ENCODE data around the gene RBFOX1. TPM values are rescaled to one million over a fixed set of nuclear protein-coding genes. Genes with fewer than 3 reads are reported as not detected.

RBFOX1 gene
- total RNA-seq, 1 donor from 2014 or later: 0.84 TPM

DNA sequence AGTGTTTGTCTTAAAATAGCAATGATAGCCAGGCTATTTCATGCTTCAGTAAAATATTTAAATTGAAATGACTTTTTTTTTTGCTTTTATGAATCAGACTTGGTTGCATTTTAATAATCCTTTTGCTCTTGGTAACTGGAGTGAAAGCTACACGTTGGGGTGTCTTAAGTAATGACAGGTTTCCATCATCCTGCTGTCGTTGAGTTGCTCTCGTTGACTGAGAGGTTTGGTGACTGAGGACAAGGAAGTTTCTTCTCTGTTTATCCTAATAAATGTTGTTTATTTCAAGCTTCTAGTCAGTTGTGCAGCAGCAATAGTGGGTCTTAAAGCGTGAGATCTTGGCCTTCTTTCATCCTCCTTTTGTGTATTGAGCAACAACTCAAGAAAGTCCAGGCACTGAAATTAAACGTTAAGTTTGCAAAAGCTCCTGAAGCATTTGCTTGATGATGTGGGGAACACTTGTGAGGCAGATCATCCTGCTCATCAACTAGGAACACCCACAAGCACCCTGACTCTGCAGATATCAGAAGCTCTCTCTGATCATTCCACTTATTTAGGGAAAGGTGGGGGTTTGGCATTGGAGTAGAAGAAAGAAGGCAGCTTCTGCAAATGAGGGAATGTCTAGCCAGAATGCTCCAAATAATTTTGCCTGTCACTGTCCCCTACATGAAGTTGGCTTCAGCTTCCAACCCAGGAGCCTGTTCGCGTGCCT is 179.1 kb downstream of the RBFOX1 start:
- H3K9me3 ChIP-seq (ENCODE audit: insufficient read depth, low read depth, low read length): peaks cover 7% of the 10 kb centered on the region
- DNase-seq (ENCODE audit: low read depth) (no peak), FAIRE-seq (no peak)
- Mint-ChIP-seq H3K9me3 (ENCODE audit: unreplicated experiment) (peaks cover 2% of the 10 kb centered on the region), H3K27me3 (ENCODE audit: low read depth, unreplicated experiment) (peaks cover 7% of the 10 kb centered on the region), H3K4me1 (ENCODE audit: low read depth, unreplicated experiment) (no peaks in the 10 kb centered on the region), H3K27ac (ENCODE audit: unreplicated experiment) (no peak overlapping the region), H3K4me3 (ENCODE audit: unreplicated experiment) (no peak overlapping the region), H3K36me3 (ENCODE audit: low read depth, unreplicated experiment) (no peaks in the 10 kb centered on the region)
- no peak overlapping the region for H3K4me3 ChIP-seq (ENCODE audit: insufficient read depth, low read depth, low read length)
- H3K27me3 ChIP-seq (ENCODE audit: insufficient read depth, low read length): no peaks in the 10 kb centered on the region
- no peak overlapping the region for H3K4me2 ChIP-seq (ENCODE audit: low read length)
- no peaks in the 10 kb centered on the region for H3K4me1 ChIP-seq (ENCODE audit: insufficient read depth, low read length)
- no peak for TF ChIP-seq EZH2 (IDR thresholded peaks at IDR 0.05; ENCODE audit: insufficient read depth, low read length)
- TF ChIP-seq, protein P1, sequence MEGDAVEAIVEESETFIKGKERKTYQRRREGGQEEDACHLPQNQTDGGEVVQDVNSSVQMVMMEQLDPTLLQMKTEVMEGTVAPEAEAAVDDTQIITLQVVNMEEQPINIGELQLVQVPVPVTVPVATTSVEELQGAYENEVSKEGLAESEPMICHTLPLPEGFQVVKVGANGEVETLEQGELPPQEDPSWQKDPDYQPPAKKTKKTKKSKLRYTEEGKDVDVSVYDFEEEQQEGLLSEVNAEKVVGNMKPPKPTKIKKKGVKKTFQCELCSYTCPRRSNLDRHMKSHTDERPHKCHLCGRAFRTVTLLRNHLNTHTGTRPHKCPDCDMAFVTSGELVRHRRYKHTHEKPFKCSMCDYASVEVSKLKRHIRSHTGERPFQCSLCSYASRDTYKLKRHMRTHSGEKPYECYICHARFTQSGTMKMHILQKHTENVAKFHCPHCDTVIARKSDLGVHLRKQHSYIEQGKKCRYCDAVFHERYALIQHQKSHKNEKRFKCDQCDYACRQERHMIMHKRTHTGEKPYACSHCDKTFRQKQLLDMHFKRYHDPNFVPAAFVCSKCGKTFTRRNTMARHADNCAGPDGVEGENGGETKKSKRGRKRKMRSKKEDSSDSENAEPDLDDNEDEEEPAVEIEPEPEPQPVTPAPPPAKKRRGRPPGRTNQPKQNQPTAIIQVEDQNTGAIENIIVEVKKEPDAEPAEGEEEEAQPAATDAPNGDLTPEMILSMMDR (IDR thresholded peaks at IDR 0.05; ENCODE audit: insufficient read depth, low read depth, low read length): no peak
- no peaks in the 10 kb centered on the region for H4K20me1 ChIP-seq (ENCODE audit: insufficient read depth, low read length)
- no peaks in the 10 kb centered on the region for H3K79me2 ChIP-seq (ENCODE audit: insufficient read depth, low read length)
- no peak overlapping the region for H3K27ac ChIP-seq (ENCODE audit: low read depth, low read length)
- H3K36me3 ChIP-seq (ENCODE audit: insufficient read depth, low read length): no peaks in the 10 kb centered on the region
- H2AFZ ChIP-seq (ENCODE audit: low read depth, low read length): no peak overlapping the region
- no peak overlapping the region for H3K9ac ChIP-seq (ENCODE audit: low read length)

DNA sequence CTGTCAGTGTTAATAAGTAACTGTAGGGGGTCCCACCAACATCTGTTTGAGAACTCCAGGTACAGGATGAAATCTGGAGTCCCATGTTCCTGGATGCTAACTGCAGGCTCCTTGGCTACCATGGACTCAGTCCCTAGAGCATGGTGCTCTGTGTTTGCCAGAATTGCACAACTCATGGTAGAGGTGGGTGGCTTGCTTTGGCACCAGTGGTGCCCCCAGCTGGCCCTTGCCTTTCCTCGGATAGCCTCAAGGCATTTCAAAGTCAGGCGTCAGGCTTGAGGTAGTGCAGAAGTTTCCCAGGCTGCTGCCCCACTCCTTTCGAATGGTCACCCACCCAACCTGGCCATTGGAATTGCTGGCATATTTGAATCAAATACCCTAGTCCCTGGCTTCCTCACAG is 179.9 kb downstream of the RBFOX1 start:
- H3K36me3 ChIP-seq (ENCODE audit: insufficient read depth, low read length): no peaks in the 10 kb centered on the region
- no peaks in the 10 kb centered on the region for H3K27me3 ChIP-seq (ENCODE audit: insufficient read depth, low read length)
- TF ChIP-seq EZH2 (IDR thresholded peaks at IDR 0.05; ENCODE audit: insufficient read depth, low read length): no peak
- H3K27ac Mint-ChIP-seq (ENCODE audit: unreplicated experiment): no peak overlapping the region
- H3K27me3 Mint-ChIP-seq (ENCODE audit: low read depth, unreplicated experiment): peaks cover 7% of the 10 kb centered on the region
- peaks cover 2% of the 10 kb centered on the region for H3K9me3 Mint-ChIP-seq (ENCODE audit: unreplicated experiment)
- no peaks in the 10 kb centered on the region for H4K20me1 ChIP-seq (ENCODE audit: insufficient read depth, low read length)
- H2AFZ ChIP-seq (ENCODE audit: low read depth, low read length): no peak overlapping the region
- no peaks in the 10 kb centered on the region for H3K36me3 Mint-ChIP-seq (ENCODE audit: low read depth, unreplicated experiment)
- H3K4me2 ChIP-seq (ENCODE audit: low read length): no peak overlapping the region
- H3K9ac ChIP-seq (ENCODE audit: low read length): no peak overlapping the region
- no peaks in the 10 kb centered on the region for H3K4me1 Mint-ChIP-seq (ENCODE audit: low read depth, unreplicated experiment)
- H3K79me2 ChIP-seq (ENCODE audit: insufficient read depth, low read length): no peaks in the 10 kb centered on the region
- H3K4me3 ChIP-seq (ENCODE audit: insufficient read depth, low read depth, low read length): no peak overlapping the region
- no peak overlapping the region for H3K4me3 Mint-ChIP-seq (ENCODE audit: unreplicated experiment)
- DNase-seq (ENCODE audit: low read depth): no peak
- H3K9me3 ChIP-seq (ENCODE audit: insufficient read depth, low read depth, low read length): peaks cover 7% of the 10 kb centered on the region
- no peak overlapping the region for H3K27ac ChIP-seq (ENCODE audit: low read depth, low read length)
- no peak for FAIRE-seq
- no peaks in the 10 kb centered on the region for H3K4me1 ChIP-seq (ENCODE audit: insufficient read depth, low read length)

GRCh38 chr16:7513429-7513828 is 180.8 kb downstream of the RBFOX1 start:
- no peak overlapping the region for H3K4me3 Mint-ChIP-seq (ENCODE audit: unreplicated experiment)
- Histone ChIP-seq H3K4me1 (ENCODE audit: insufficient read depth, low read length) (no peaks in the 10 kb centered on the region), H3K27ac (ENCODE audit: low read depth, low read length) (no peak overlapping the region), H3K36me3 (ENCODE audit: insufficient read depth, low read length) (no peaks in the 10 kb centered on the region), H3K27me3 (ENCODE audit: insufficient read depth, low read length) (no peaks in the 10 kb centered on the region), H4K20me1 (ENCODE audit: insufficient read depth, low read length) (no peaks in the 10 kb centered on the region), H3K9ac (ENCODE audit: low read length) (no peak overlapping the region), H2AFZ (ENCODE audit: low read depth, low read length) (no peak overlapping the region), H3K9me3 (ENCODE audit: insufficient read depth, low read depth, low read length) (peaks cover 7% of the 10 kb centered on the region), H3K4me2 (ENCODE audit: low read length) (no peak overlapping the region), H3K79me2 (ENCODE audit: insufficient read depth, low read length) (no peaks in the 10 kb centered on the region), H3K4me3 (ENCODE audit: insufficient read depth, low read depth, low read length) (no peak overlapping the region)
- H3K36me3 Mint-ChIP-seq (ENCODE audit: low read depth, unreplicated experiment): no peaks in the 10 kb centered on the region
- H3K27ac Mint-ChIP-seq (ENCODE audit: unreplicated experiment): no peak overlapping the region
- peaks cover 2% of the 10 kb centered on the region for H3K9me3 Mint-ChIP-seq (ENCODE audit: unreplicated experiment)
- no peaks in the 10 kb centered on the region for H3K4me1 Mint-ChIP-seq (ENCODE audit: low read depth, unreplicated experiment)
- TF ChIP-seq, protein P1 (IDR thresholded peaks at IDR 0.05; ENCODE audit: insufficient read depth, low read depth, low read length): no peak
- H3K27me3 Mint-ChIP-seq (ENCODE audit: low read depth, unreplicated experiment): peaks cover 7% of the 10 kb centered on the region
- FAIRE-seq (no peak), DNase-seq (ENCODE audit: low read depth) (no peak)
